HS-5 (cell line): ENCODE results near the gene INO80B.
"Not testable (repeated sequence)": the region's sequence is repeated elsewhere in the genome, so short reads cannot be mapped to it uniquely, and the experiment has no call there.

Experiments
- DNase-seq: peaks from one replicate; pipeline ENCODE4 v3.0.0-alpha.2; 2012; ENCODE audit warnings: low read depth

Gene INO80B

DNA sequence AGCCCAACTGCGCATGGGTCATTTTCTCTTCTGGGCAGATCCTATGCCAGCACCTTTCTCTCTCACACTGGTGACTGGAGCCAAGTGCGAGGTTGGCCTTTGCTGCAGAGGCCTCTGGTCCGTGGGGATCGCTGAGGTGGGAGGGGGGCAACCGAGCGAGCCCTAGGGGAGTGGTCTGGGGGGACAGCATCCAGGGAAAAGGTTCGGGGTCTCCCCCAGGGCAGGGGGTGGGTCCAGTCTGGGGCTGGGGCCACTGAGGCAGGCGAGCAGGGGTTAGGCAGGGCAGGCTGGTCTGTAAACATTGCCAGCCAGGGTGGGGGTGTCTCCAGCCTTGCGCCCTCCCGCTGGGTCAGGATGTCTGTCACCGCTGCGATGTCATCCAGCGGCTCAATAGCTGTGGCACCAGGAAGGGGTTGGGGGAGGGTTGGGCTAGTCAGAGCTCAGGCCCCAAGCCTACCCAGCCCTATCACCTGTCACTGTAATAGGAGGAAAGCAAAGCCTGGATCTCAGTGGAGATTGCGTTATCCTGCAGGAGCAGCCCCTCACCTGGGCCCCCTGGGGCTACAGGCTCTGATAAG is 28.6 kb upstream of the INO80B start:
- DNase-seq, result no peak

DNA sequence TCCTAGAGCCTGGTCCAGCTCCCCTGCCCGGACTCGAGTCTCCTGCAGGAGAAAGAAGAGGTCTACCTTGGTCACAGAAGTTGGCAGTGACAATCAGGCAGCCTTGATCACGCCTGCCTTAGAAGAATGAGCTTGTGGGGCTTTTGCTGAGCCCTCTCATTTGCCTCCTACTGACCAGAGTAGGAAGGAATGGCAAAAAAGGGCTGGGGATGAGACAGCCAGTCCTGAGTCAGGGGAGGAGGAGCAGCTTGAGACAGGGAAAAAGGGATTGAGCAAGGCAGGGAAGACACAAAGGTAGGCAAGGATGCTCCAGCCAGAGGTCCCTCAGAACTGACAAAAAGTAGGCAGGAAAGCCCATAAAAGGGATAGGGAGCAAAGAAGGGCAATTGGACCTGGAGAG is 27.3 kb upstream of the INO80B start:
- DNase-seq, result no peak

DNA sequence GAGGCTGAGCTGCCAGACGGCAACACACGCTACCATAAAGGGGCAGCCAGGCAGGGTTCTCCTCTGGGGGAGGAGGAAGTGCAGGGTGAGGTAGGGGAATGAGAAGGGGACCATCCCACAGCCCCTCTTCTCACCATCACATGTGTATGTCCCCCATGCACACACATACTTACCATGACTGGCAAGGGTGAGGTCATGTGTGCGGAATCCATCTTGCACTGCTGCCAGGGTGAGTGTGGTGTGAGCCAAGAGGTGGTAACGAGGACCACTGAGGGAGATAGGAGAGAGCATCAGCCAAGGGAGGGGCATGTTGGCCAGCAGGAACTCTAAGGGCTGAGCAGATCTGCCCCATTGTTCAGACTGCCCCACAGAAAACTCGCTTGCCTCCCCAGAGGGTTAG is 26.2 kb upstream of the INO80B start:
- no peak for DNase-seq

DNA sequence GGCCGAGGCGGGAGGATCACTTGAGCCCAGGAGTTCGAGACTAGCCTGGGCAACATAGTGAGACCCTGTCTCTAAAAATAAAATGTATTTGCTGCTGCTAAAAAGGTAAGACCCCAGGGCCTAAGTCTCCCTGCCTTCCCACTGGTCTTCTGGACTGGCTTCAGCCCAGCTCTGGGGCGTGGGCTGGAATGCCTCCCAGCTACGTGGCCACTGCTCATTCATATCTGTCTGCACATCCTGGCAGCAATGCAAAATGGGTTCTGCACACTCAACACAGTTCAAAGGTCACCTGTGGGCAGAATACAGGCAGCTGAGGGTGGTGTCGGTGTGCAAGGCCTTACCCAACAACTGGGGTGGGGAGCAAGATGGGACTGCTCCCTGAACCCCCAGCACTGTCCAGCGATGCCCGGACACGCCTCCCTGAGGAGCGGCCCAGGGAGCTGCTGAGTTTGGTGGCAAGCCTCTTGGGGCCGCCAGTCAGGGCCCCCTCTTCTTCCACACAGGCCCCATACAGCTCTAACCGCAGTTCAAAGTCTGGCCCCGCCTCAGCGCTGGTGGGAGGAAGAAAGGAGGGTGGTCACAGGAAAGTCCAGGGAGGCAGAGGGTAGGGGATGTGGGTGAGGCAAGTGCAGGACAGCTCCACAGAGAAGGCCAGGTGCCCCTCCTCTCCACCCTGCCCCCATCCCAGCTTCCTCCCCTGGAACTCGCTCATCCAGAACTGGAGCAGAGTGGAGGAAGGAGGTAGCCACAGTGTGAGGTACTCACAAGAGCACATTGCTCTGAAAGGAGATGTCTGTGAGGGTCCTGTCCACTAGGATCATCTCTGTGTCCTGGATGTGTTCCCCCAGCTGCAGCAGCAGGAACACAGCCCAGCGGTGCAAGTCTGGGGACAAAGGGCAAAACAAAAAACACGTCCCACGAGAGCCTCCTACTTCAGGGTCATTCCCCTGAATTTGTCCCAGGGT is 25.1 kb upstream of the INO80B start:
- no peak for DNase-seq

DNA sequence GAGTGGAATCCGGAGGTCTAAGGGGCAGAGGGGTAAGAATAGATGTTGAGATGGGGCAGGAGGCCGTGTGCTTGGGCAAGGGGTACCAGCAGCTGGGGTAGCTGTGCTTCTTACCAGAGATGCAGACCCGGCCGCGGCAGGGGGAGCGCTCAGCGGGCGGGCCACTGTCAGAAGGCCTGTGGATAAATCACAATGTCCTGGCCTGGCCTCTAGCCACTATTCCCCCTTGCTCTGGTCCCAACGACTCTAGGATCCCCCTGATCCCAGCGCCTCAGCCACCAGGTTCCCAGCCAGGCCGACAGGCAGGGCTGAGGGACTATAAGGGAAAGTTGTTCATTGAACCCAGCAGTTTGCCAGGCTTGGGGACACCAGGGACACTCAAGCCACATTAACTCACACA is 24.4 kb upstream of the INO80B start:
- no peak for DNase-seq

DNA sequence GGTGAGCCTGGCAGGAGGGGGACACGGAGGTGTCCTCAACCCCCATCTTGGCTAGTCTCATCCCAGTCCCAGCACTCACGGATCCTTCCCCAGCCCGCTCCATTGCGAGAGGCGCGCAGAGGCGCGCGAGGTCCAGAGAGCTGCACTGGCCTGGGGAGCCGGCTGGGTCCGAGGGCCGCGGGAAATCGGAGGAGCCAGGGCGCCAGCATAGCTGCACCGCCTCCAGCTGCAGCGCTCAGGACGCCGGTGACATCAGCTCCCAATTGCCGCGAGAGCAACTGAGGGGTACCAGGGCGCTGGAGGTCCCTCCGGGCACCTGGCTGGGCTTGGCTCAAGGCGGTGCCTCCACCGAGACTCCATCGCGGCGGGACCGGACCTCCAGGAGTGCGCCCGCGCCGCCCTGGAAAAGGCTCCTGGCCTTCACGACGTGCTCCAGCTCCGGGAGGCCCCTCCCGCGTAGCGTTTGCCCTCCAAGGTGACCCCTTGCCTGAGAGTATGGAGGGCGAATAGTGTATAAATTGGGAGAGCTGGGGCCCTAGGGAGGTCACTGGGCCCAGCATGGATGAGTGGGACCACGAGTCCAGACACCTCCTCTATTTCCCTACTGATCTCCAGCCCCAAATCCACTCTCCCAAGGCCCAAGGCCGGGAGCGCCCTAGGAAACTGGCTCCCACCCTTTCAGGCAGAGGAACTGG is 18.6 kb upstream of the INO80B start:
- DNase-seq, result no peak

DNA sequence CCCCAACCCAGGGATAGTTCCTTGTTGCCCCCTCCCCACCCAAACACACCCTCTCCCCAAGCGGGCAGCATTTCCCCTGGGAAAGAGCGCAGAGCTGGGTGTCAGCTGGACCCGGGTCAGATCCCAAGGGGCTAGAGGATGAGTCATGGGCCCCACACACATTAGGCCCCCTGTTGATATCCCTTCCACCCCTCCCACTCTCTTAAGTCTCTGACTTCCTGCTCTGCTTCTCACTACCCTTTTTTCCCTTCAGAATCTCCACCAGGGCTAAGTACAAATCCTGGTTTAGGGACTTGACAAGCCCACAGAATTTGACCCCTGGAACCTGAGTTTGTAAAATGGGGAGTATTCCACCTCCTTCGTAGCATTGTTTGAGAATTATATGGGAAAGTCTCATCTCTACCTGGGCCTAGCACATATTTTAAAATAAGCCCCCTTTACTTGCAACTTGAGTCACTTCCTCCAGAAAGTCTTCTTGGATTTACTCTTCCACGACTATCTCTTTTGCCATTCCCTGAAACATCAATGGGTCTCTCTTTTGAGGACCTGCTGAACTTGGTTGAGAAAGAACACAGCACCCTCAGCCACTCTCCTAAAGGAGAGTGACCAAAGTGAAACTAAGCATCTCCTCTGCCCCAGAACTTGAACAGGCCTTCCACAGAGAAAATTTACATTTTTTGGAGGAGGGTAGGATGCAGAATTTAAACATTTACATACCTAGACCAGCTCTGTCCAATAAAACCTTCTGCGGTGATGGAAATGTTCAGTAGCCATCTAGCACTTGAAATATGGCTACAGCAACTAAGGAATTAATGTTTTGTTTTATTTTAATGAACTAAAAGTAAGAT is 17.8 kb upstream of the INO80B start:
- no peak for DNase-seq

DNA sequence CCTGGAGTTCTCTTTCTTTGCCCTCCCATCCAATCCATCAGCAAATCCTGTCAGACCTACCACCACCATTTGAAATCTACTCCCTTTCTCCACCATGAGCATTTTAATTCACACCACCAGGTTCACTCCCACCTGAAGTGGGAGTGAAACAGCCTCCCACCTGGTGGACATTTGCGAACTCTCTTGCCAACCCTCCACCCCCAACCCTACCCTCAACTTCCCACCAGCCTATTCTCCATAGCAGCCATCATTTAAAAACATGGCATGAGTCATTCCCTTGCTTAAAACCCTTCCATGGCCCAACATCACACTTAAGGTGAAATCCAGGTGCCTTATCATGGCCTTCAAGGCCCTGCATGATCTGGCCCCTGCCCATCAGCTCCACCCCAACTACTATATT is 16.6 kb upstream of the INO80B start:
- no peak for DNase-seq

DNA sequence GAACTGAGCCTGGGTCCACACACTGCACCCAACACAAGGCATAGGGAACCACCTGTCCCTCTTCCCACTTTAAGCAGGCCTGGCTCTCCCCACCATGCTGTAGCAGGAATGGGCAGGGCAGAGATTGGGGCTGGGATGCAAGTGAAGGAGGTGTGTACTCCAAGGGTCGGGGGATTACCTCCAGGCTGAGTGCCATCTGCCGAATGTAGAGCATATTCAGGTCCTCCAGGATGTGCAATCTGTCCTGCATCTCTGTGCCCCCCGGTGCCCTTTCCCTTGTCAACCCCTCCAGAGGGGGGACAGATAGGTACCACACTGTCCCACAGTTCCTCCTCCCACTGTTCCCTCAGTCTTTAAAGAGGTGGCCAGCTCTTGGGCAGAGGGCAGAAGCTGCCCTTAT is 15.5 kb upstream of the INO80B start:
- DNase-seq, result no peak

DNA sequence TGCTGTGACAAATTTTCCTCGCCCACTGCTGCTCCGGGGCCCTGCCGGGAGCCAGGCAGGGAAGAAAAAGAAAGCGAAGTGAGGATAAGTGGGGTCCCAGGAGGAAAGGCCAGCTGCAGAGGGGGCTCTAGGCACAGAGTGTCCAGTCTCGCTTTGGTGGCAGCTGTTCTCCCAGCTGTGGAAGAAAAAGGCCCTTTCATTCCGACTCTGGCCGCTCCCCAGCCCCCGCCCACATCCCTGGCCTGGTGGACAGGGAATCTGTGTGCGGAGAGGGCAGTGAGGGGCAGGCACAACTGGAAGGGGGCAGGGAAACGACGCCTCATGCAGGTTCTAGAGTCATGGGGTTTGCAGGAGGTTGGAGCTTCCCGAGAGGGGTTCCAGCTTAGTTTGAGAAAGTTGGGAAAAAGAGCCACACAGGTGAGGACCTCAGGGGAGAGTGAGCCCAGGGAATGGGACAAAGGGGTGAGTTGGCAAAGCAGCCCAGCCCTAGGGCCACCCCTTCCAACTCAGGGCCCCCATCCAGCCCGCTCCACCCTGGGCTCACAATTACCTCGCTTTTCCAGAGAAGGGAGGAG is 15.0 kb upstream of the INO80B start:
- no peak for DNase-seq

DNA sequence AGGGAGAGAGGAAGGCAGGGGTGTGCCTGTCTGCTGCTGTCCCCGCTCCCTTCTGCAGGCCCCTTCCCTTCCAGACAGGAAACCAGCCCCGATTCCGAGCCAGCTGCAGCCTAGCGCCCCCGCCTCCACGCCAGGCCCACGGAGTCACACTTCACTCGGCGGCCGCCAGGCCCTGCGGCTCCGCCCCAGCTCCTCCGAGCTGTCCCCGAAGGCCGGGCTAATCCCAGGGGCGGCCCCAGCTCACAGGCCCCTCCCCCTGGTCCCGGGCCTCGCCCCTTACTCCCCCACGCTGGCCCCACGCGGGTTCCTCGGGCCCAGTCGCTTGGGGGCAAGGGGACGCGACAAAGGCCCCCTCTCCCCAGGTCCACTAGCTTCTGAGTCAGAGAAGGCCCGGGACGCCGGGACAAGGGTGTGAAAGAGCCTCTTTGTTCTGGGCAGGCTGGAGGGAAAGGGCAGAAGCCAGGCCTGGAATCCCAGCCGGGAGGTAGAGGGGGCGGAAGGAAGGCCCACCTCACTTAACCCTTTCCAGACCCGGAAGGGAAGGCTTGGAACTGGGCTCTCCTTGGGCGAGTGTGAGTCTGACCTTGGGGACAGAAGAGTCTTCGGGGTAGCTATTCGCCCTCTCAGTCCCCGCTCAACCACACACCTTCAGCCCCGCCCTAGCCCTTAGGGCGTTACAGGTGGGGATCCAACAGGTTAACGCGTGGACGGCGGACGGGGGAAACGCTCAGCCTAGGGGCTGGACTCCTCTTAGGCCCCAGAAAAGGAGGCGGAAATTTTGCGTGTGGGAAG is 14.3 kb upstream of the INO80B start:
- DNase-seq, result no peak

DNA sequence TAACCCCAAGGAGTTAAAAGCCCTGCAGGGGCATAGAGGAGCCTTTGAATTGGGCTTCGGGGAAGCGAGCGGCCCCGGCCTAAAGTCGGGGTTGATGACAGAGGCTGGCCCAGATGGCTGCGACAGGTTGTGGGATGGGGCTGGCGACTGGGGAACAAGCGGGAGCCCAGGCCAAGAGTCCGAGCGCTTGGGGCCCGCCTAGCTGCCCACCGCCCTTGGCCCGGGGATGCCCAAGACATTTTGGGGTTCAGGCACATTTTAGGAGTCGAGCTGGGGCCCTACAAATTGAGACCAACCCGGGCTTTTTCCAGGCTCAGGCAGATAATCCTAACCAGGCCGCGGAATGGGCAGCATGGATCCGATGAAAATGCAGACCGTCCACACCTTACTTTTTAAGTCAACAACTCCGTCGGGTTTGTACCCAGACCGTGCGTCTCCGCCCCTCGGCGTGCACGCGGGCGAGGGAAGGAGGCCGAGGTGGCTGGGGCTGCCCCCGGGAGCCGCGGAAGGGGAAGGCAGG is 13.7 kb upstream of the INO80B start:
- no peak for DNase-seq

DNA sequence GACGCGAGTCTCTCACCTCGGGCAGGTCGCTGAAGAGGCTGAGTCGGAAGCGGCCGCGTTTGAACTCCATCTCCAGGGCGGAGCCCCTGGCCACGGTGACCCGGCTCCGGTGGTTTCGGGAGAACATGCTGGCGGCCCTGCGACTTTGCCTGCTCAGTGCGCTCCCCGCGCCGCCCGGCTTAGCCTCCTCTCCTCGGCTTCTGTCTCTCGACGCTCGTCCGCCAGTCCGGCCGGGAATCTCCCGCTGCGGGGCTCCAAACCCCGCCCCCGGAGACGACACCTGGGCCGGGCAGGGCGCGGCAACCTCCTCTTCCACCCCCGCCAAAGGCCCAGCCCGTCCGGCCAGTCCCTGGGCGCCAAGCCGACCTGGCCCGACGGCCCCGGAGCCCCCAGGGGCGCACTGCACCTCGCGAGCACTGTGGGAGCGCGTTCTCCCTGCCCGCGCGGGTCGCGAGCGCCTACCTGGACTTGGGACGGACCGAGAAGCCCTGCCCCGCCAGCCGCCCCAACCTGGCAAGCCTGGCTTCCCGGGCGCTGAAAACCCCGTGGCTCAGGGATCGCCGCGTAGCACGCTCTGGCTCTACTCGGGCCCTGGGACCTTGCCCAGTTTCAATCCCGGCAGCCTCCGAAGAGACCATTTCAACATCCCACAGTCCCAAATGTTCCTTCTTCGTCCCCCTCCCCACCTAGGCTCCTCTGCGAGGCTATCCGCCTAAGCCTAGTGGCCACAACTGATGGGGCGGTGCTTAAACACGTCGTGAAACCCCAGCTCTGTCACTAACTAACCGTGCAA is 13.0 kb upstream of the INO80B start, which contains the start of gene RTKN:
Gene RTKN, minus strand, starts transcription at position 248 of the 793 bp plus-strand sequence. Its CDS starts 121 bp downstream, at position 127.
- no peak for DNase-seq

DNA sequence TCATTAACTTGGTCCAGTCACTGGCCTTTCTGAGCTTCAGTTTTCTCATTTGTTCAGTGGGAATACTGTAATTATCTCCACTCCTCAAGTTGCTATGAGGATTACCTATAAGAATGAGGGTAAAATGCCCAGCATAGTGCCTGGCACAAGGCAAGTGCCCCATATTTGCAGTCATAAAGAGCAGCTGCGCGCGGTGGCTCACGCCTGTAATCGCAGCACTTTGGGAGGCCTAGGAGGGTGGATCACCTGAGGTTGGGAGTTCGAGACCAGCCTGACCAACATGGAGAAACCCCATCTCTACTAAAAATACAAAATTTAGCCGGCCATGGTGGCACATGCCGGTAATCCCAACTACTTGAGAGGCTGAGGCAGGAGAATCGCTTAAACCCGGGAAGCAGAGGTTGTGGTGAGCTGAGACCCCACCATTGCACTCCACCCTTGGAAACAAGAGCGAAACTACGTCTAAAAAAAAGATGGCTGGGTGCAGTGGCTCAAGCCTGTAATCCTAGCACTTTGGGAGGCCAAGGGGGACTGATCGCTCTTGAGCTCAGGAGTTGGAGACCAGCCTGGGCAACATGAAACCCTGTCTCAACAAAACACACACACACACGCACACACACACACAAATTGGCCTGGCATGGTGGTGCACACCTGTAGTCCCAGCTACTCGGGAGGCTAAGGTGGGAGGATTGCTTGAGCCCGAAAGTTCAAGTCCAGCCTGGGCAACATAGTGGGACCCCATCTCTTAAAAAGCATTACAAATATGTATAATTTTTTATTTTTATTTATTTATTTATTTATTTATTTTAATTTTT is 12.2 kb upstream of the INO80B start:
- not testable (repeated sequence) for DNase-seq

DNA sequence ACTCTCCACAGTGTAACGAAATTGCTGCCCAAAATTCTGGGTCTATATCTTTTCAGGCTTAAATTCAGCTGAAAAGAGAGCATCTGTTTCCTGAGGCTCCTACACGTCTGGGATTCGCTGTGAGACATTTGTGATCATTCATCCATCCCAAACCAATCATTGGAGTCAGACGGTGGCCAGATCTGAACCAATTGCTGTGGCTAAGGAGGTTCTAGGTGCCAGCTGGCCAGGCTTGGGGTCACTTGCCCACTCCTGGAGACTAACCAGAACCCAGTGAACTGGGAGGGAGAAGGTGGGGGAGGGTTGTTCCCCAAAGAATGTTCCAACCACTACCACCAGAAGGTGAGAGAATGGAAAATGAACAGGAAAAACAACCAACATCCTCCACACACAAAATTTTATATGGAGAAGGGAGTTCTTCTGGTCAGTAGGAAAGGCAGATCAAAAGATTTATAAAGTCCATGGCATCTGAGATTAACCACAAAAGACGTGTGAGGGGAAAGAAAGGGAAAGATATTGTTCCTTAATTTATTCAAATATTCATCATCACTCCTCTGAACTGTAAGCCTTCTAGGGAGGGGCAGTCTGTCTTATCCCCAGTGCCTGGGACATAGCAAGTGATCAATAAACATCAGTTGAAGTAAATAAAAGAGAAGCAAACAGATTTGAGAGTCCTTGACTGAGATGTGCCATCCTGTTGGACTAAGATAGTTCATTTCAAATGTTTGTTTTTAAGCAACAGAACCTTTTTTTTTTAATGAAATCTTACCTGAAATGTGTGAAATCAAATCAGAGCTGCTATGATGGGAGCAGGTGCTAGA is 10.2 kb upstream of the INO80B start:
- DNase-seq, result no peak

DNA sequence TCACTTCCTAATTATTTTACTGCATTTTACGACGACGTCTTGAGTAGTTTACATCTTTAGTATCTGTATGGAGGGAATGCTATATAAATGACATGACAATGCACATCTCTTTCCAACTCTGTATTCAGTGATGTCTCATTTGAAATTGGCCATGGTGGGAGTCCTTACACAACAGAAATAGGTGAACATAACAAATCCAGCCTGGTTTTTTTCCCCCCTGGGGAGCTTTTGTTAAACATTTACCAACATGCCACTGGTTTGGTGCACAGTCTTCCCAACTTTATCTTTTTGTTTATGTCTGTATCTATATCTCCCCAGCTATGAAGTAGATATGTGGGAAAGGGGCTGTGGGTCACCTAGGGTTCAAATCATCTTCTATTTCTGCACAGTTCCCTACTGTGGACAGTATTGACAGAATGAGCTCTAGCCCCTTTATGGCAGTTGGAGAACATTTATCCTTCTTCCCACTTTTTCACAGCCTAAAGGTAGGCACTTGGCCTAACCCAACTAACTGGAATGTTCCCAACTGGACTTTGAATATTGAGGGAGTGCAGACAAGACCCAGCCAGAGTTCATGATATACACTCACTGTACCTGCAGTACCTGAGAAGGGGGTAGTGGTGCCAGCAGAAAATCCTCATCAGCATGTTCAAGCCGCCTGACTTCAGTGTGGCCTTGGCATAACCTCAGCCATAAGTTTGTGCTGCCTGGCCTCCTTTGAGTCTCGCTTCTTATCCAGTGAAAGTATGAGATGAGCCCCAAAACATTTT is 7.5 kb upstream of the INO80B start:
- DNase-seq, result no peak

DNA sequence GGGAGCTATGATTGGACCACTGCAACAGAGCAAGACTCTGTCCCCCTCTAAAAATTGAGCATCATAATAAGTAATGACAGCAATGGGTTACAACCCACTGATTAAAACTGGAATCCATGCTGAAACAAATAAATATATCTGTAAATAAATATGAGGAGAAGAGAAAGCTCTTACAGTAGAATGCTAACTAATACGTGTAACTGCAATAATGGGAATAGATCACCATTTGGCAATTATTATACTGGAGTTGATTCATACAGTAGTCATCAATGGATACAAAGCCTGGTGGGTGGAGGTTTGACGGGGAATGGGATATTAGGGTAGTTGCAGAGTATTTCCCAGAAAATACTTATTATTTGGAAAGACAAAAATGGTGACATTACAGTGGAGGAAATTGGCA is 6.1 kb upstream of the INO80B start:
- no peak for DNase-seq
